Lower leg skin (tissue), 4 donors: Measurements from ENCODE around the gene HSF5. TPM values are rescaled to one million over a fixed set of nuclear protein-coding genes. Genes with fewer than 3 reads are reported as not detected.
A peak's percentile ranks its signal among the peaks of the same experiment; 100 is the strongest.

Experiments used
- DNase-seq, 2 donors: peaks; one replicate each; pipeline ENCODE4 v3.0.0-alpha.2; 2019; ENCODE audit warnings: low spot score in 2 of 2
- H3K4me3 ChIP-seq: fragments of 200-600 bp; sonication (generic); 2 replicates; pipeline ENCODE4 v1.5.1; 2017; ENCODE audit warnings: mild to moderate bottlenecking, low read depth; ENCODE audit not compliant: poor library complexity, severe bottlenecking
- CTCF ChIP-seq, 3 donors: fragments of 450-650 bp; IDR thresholded peaks; one replicate each; pipeline ENCODE4 v1.5.1; 2016; ENCODE audit warnings: antibody characterized with exemption in 3 of 3, mild to moderate bottlenecking in 3 of 3, moderate library complexity in 2 of 3
- POLR2A ChIP-seq, 2 donors: fragments of 450-650 bp; IDR thresholded peaks; one replicate each; pipeline ENCODE4 v1.6.1; 2016 to 2017; ENCODE audit warnings: antibody characterized with exemption in 2 of 2, mild to moderate bottlenecking in 1 of 2, moderate library complexity in 1 of 2
- WGBS, 2 donors: methylation state at CpG; one replicate each; pipeline ENCODE4 v1.1.5; 2018; 5-methylcytosine and 5-hydroxymethylcytosine counted together
- intact Hi-C: fragments of 100-400 bp; cut with DNase I; formaldehyde crosslinking; loops from one replicate; pipeline ENCODE4 v1.15.0; 2023; ENCODE audit warnings: low total_unique reads
- total RNA-seq, 4 donors: library from RNA; depleted of rRNA; stranded (reverse); fragments of >200 nt; gene quantifications; one replicate each; pipeline ENCODE4 v1.1.0, GENCODE V29; 2016

The HSF5 gene
- total RNA-seq, 4 donors from 2014 or later = 0.08 to 0.10 TPM; not detected in 2

GRCh38 chr17:58417300-58418092, 70.7 kb downstream of the HSF5 start, which contains the start of gene RNF43:
Gene RNF43, minus strand, starts transcription at chr17:58417534. Its CDS starts 1,957 bp downstream, at chr17:58415577.
- peak in 1 of 3 donors; percentile 88 for TF ChIP-seq CTCF (IDR thresholded peaks at IDR 0.05)
- TF ChIP-seq POLR2A (IDR thresholded peaks at IDR 0.05) = no peak
- WGBS, 2 donors = 2 to 5% methylated on average over 8 of the region's 8 CpGs
- H3K4me3 ChIP-seq = no peak within 1 kb of the TSS
- DNase-seq = peak; percentile 93 to 95
- intact Hi-C loops = loop anchor here (5.0 kb wide), 1 partner anchor 65 kb away; the partner anchor contains the start of gene SUPT4H1

GRCh38 chr17:58416937-58417299, 71.3 kb downstream of the HSF5 start:
- TF ChIP-seq CTCF (IDR thresholded peaks at IDR 0.05) = no peak
- DNase-seq = no peak
- no peak overlapping the region for H3K4me3 ChIP-seq
- intact Hi-C loops = loop anchor here (5.0 kb wide), 1 partner anchor 65 kb away; the partner anchor contains the start of gene SUPT4H1
- WGBS, 2 donors = 30 to 38% methylated on average over 6 of the region's 6 CpGs

- TF ChIP-seq POLR2A (IDR thresholded peaks at IDR 0.05) (no peak), CTCF (IDR thresholded peaks at IDR 0.05) (no peak)
- WGBS, 2 donors = 44 to 50% methylated on average over 4 of the region's 4 CpGs
- H3K4me3 ChIP-seq = no peak overlapping the region
- no peak for DNase-seq
- intact Hi-C loops = loop anchor here (5.0 kb wide), 1 partner anchor 64 kb away; the partner anchor contains the start of gene SUPT4H1
These were observed 71.8 kb downstream of the HSF5 start for GRCh38 chr17:58416396-58416795.

- no peak overlapping the region for H3K4me3 ChIP-seq
- intact Hi-C loops = loop anchor here (5.0 kb wide), 1 partner anchor 63 kb away; the partner anchor contains the start of gene SUPT4H1
- TF ChIP-seq CTCF (IDR thresholded peaks at IDR 0.05) = no peak
- TF ChIP-seq POLR2A (IDR thresholded peaks at IDR 0.05) = no peak
- no peak for DNase-seq
- WGBS, 2 donors = 39 to 47% methylated on average over 6 of the region's 6 CpGs
These were observed 72.7 kb downstream of the HSF5 start for GRCh38 chr17:58415371-58416055.

- H3K4me3 ChIP-seq = no peak overlapping the region
- WGBS, 2 donors = 51 to 56% methylated on average over 3 of the region's 3 CpGs
- no peak for DNase-seq
- TF ChIP-seq POLR2A (IDR thresholded peaks at IDR 0.05) (no peak), CTCF (IDR thresholded peaks at IDR 0.05) (no peak)
- intact Hi-C loops = no loop called here
These were observed 73.6 kb downstream of the HSF5 start for GRCh38 chr17:58414596-58414997.
